Mesothelial cell of epicardium (in vitro differentiated cells): ENCODE results near the gene UCKL1. TPM values are rescaled to one million over a fixed set of nuclear protein-coding genes. Genes with fewer than 3 reads are reported as not detected.

ENCODE experiments used
- DNase-seq, 2 experiments: peaks; one replicate each; pipeline ENCODE4 v3.0.0; 2021; ENCODE audit warnings: low spot score in 2 of 2; ENCODE audit not compliant: unreplicated experiment in 2 of 2
- H3K27ac Mint-ChIP-seq: 2 replicates; pipeline ENCODE4 v1.8.0; 2021; ENCODE audit warnings: mixed read lengths
- H3K27me3 Mint-ChIP-seq: 2 replicates; pipeline ENCODE4 v1.8.0; 2021; ENCODE audit warnings: low read depth, mixed read lengths
- H3K36me3 Mint-ChIP-seq: 2 replicates; pipeline ENCODE4 v1.8.0; 2021; ENCODE audit warnings: mixed read lengths
- H3K4me1 Mint-ChIP-seq: 2 replicates; pipeline ENCODE4 v1.8.0; 2021; ENCODE audit warnings: mixed read lengths
- H3K4me3 Mint-ChIP-seq: 2 replicates; pipeline ENCODE4 v1.8.0; 2021; ENCODE audit warnings: mild to moderate bottlenecking, moderate library complexity, mixed read lengths
- H3K9me3 Mint-ChIP-seq: 2 replicates; pipeline ENCODE4 v1.8.0; 2021; ENCODE audit warnings: mixed read lengths
- CTCF ChIP-seq: fragments of 200-600 bp; sonication (generic); IDR thresholded peaks from one replicate; pipeline ENCODE4 v1.5.0; 2021; ENCODE audit warnings: antibody characterized with exemption; ENCODE audit not compliant: unreplicated experiment
- total RNA-seq: library from RNA; stranded (reverse); gene quantifications from 3 replicates; pipeline ENCODE4 v1.2.1, GENCODE V29; 2021

UCKL1 gene
- total RNA-seq, 1 donor from 2014 or later = 60.0 TPM

- no peak for DNase-seq
- Mint-ChIP-seq H3K36me3 (peaks cover 12% of the 10 kb centered on the region), H3K27me3 (no peaks in the 10 kb centered on the region), H3K4me1 (peaks cover 21% of the 10 kb centered on the region), H3K27ac (no peak overlapping the region), H3K9me3 (no peaks in the 10 kb centered on the region), H3K4me3 (no peak overlapping the region)
- TF ChIP-seq CTCF = no peak
Observed at GRCh38 chr20:63958471-63958870, 2.3 kb upstream of the UCKL1 start.

- Mint-ChIP-seq H3K36me3 (peaks cover 11% of the 10 kb centered on the region), H3K9me3 (no peaks in the 10 kb centered on the region), H3K4me3 (peak overlapping the region; percentile 75), H3K27ac (peak overlapping the region; percentile 67), H3K4me1 (peaks cover 21% of the 10 kb centered on the region), H3K27me3 (no peaks in the 10 kb centered on the region)
- no peak for TF ChIP-seq CTCF
- DNase-seq = no peak
Observed at GRCh38 chr20:63957690-63958441, 1.6 kb upstream of the UCKL1 start.

- Mint-ChIP-seq H3K4me1 (peaks cover 21% of the 10 kb centered on the region), H3K9me3 (no peaks in the 10 kb centered on the region), H3K27ac (peak overlapping the region; percentile 67), H3K36me3 (peaks cover 6% of the 10 kb centered on the region), H3K4me3 (peak overlapping the region; percentile 75), H3K27me3 (no peaks in the 10 kb centered on the region)
- no peak for DNase-seq
- TF ChIP-seq CTCF = no peak
Observed at GRCh38 chr20:63957004-63957689, 931 bp upstream of the UCKL1 start.

GRCh38 chr20:63956664-63957003 is 418 bp upstream of the UCKL1 start:
- TF ChIP-seq CTCF = no peak
- peaks cover 4% of the 10 kb centered on the region for H3K36me3 Mint-ChIP-seq
- H3K4me1 Mint-ChIP-seq = peaks cover 21% of the 10 kb centered on the region
- no peak for DNase-seq
- no peaks in the 10 kb centered on the region for H3K27me3 Mint-ChIP-seq
- H3K9me3 Mint-ChIP-seq = no peaks in the 10 kb centered on the region
- peak overlapping the region; percentile 75 for H3K27ac Mint-ChIP-seq
- H3K4me3 Mint-ChIP-seq = peak overlapping the region; percentile 75

GRCh38 chr20:63955281-63955826 is 862 bp downstream of the UCKL1 start:
- H3K27ac Mint-ChIP-seq = peak overlapping the region; percentile 69
- no peak for DNase-seq
- no peaks in the 10 kb centered on the region for H3K27me3 Mint-ChIP-seq

More at GRCh38 chr20:63955281-63955826, 862 bp downstream of the UCKL1 start:
- H3K4me3 Mint-ChIP-seq = peak overlapping the region; percentile 78
- no peak for TF ChIP-seq CTCF
- peaks cover 21% of the 10 kb centered on the region for H3K4me1 Mint-ChIP-seq
- no peaks in the 10 kb centered on the region for H3K9me3 Mint-ChIP-seq
- peaks cover 2% of the 10 kb centered on the region for H3K36me3 Mint-ChIP-seq
